SU-DHL-6 (cell line): ENCODE results near the gene TTC23.

ENCODE experiments used
- H2AFZ ChIP-seq: fragments of 200-600 bp; sonication (generic); 2 replicates; pipeline ENCODE4 v1.6.1; 2014; ENCODE audit warnings: low read depth, mild to moderate bottlenecking, moderate library complexity, mixed read lengths, antibody characterized with exemption, low read length; ENCODE audit not compliant: severe bottlenecking
- H3F3A ChIP-seq: fragments of 200-600 bp; shearing (Covaris generic); 2 replicates; pipeline ENCODE4 v1.6.0; 2016; ENCODE audit warnings: antibody characterized with exemption, mild to moderate bottlenecking; ENCODE audit not compliant: insufficient read depth
- H3K27ac ChIP-seq: fragments of 200-600 bp; sonication (generic); 2 replicates; pipeline ENCODE4 v1.5.1; 2016; ENCODE audit warnings: low read depth, mild to moderate bottlenecking, low read length, moderate library complexity, mixed read lengths
- H3K27me3 ChIP-seq: fragments of 200-600 bp; sonication (generic), shearing (Covaris generic); 2 replicates; pipeline ENCODE4 v1.6.0; 2014; ENCODE audit warnings: mild to moderate bottlenecking, low read length
- H3K36me3 ChIP-seq: fragments of 200-600 bp; sonication (generic); 2 replicates; pipeline ENCODE4 v1.6.1; 2014; ENCODE audit warnings: mild to moderate bottlenecking, low read length, mixed read lengths
- H3K4me2 ChIP-seq: fragments of 300-600, 200-600 bp; shearing (Covaris generic), sonication (generic); 2 replicates; pipeline ENCODE4 v1.6.0; 2014; ENCODE audit warnings: low read length, low read depth, mild to moderate bottlenecking; ENCODE audit not compliant: poor library complexity, severe bottlenecking
- H3K4me3 ChIP-seq: fragments of 200-600 bp; sonication (generic); 2 replicates; pipeline ENCODE4 v1.5.1; 2014; ENCODE audit warnings: antibody characterized with exemption, low read length, mild to moderate bottlenecking, mixed read lengths; ENCODE audit not compliant: insufficient read depth, poor library complexity, severe bottlenecking
- H3K79me2 ChIP-seq: fragments of 200-600 bp; sonication (generic); 2 replicates; pipeline ENCODE4 v1.6.1; 2014; ENCODE audit warnings: mild to moderate bottlenecking, low read length, moderate library complexity; ENCODE audit not compliant: insufficient read depth
- H3K9ac ChIP-seq: fragments of 200-600 bp; sonication (generic); 2 replicates; pipeline ENCODE4 v1.7.0; 2014; ENCODE audit warnings: mild to moderate bottlenecking, low read length
- H3K9me2 ChIP-seq: fragments of 200-600 bp; sonication (generic); replicated peaks from 2 replicates; pipeline ENCODE4 v1.6.1; 2014; ENCODE audit warnings: low read length; ENCODE audit not compliant: insufficient read depth
- H3K9me3 ChIP-seq: fragments of 200-600 bp; sonication (generic); 2 replicates; pipeline ENCODE4 v1.6.1; 2014; ENCODE audit warnings: low read length, mixed read lengths; ENCODE audit not compliant: insufficient read depth
- H4K20me1 ChIP-seq: fragments of 200-600 bp; sonication (generic); 2 replicates; pipeline ENCODE4 v1.6.1; 2014; ENCODE audit warnings: low read depth, mild to moderate bottlenecking, antibody characterized with exemption, low read length, moderate library complexity, mixed read lengths
- CTCF ChIP-seq: fragments of 200-600 bp; sonication (generic); IDR thresholded peaks from one replicate; pipeline ENCODE4 v1.5.1; 2017; ENCODE audit warnings: antibody characterized with exemption, mild to moderate bottlenecking, low read length, moderate library complexity; ENCODE audit not compliant: insufficient read depth, poor library complexity, severe bottlenecking
- EZH2phosphoT487 ChIP-seq: fragments of 200-600 bp; sonication (generic), shearing (Covaris generic); conservative IDR thresholded peaks from 2 replicates; pipeline ENCODE4 v1.6.1; 2018; ENCODE audit warnings: mild to moderate bottlenecking, antibody characterized with exemption, low read length, moderate library complexity, mixed read lengths

Gene TTC23

GRCh38 chr15:99170476-99171065 lies 78.8 kb downstream of the TTC23 start:
- no peak overlapping the region for H3K27ac ChIP-seq
- no peaks in the 10 kb centered on the region for H3K9me2 ChIP-seq
- H3K9ac ChIP-seq, result no peak overlapping the region
- no peaks in the 10 kb centered on the region for H4K20me1 ChIP-seq
- H3K9me3 ChIP-seq, result no peaks in the 10 kb centered on the region
- no peak overlapping the region for H3K4me2 ChIP-seq
- H2AFZ ChIP-seq, result no peak overlapping the region
- H3F3A ChIP-seq, result no peaks in the 10 kb centered on the region
- no peaks in the 10 kb centered on the region for H3K27me3 ChIP-seq
- H3K79me2 ChIP-seq, result no peaks in the 10 kb centered on the region
- TF ChIP-seq CTCF (no peak), EZH2phosphoT487 (no peak)
- H3K4me3 ChIP-seq, result no peak overlapping the region
- H3K36me3 ChIP-seq, result no peaks in the 10 kb centered on the region

GRCh38 chr15:99169769-99170311 lies 79.5 kb downstream of the TTC23 start:
- no peaks in the 10 kb centered on the region for H3K36me3 ChIP-seq

GRCh38 chr15:99168601-99169580 lies 80.5 kb downstream of the TTC23 start:
- no peak overlapping the region for H3K27ac ChIP-seq
- H3K4me3 ChIP-seq, result no peak overlapping the region
- H3K9me2 ChIP-seq, result no peaks in the 10 kb centered on the region
- H3K4me2 ChIP-seq, result no peak overlapping the region
- H3F3A ChIP-seq, result no peaks in the 10 kb centered on the region
- H3K36me3 ChIP-seq, result no peaks in the 10 kb centered on the region
- no peaks in the 10 kb centered on the region for H3K79me2 ChIP-seq
- TF ChIP-seq CTCF, result no peak
- TF ChIP-seq EZH2phosphoT487, result no peak
- no peaks in the 10 kb centered on the region for H4K20me1 ChIP-seq
- H3K9ac ChIP-seq, result no peak overlapping the region
- H3K27me3 ChIP-seq, result no peaks in the 10 kb centered on the region
- no peak overlapping the region for H2AFZ ChIP-seq
- no peaks in the 10 kb centered on the region for H3K9me3 ChIP-seq

More at GRCh38 chr15:99169769-99170311, 79.5 kb downstream of the TTC23 start:
- no peak overlapping the region for H2AFZ ChIP-seq
- no peak overlapping the region for H3K4me2 ChIP-seq
- H3K4me3 ChIP-seq, result no peak overlapping the region
- no peaks in the 10 kb centered on the region for H3K79me2 ChIP-seq
- no peaks in the 10 kb centered on the region for H3K27me3 ChIP-seq
- H3K27ac ChIP-seq, result no peak overlapping the region
- no peaks in the 10 kb centered on the region for H3F3A ChIP-seq
- no peaks in the 10 kb centered on the region for H4K20me1 ChIP-seq
- H3K9me3 ChIP-seq, result no peaks in the 10 kb centered on the region
- no peak overlapping the region for H3K9ac ChIP-seq
- TF ChIP-seq CTCF (no peak), EZH2phosphoT487 (no peak)
- no peaks in the 10 kb centered on the region for H3K9me2 ChIP-seq
